A673 (cell line): ENCODE data around the gene PRKAR1A.

ENCODE experiments used
- CTCF ChIP-seq: fragments of 300-800, 200-600 bp; sonication (generic); conservative IDR thresholded peaks from 2 replicates; pipeline ENCODE4 v1.5.1; 2017; ENCODE audit warnings: low read depth, mild to moderate bottlenecking, antibody characterized with exemption, low read length, moderate library complexity, mixed read lengths
- EZH2 ChIP-seq: fragments of 200-600 bp; sonication (generic); IDR thresholded peaks from 2 replicates; pipeline ENCODE4 v1.6.1; 2017; ENCODE audit warnings: borderline replicate concordance, low read depth, mild to moderate bottlenecking, mixed read lengths, antibody characterized with exemption, low read length; ENCODE audit not compliant: poor library complexity, severe bottlenecking

GRCh38 chr17:68568581-68568980, 56.4 kb downstream of the PRKAR1A start:
- no peak for TF ChIP-seq CTCF
- TF ChIP-seq EZH2: no peak
